ELF-1 (cell line): Measurements from ENCODE around the gene SPECC1L.
"Not testable (repeated sequence)": the region's sequence is repeated elsewhere in the genome, so short reads cannot be mapped to it uniquely, and the experiment has no call there.

Experiments used
- DNase-seq: peaks from one replicate; pipeline ENCODE4 v3.0.0-alpha.2; 2016; ENCODE audit warnings: low read depth, low spot score

The SPECC1L gene

GRCh38 chr22:24245584-24246561 is 24.8 kb upstream of the SPECC1L start:
- DNase-seq = peak; percentile 30

- no peak for DNase-seq
These were observed 23.6 kb upstream of the SPECC1L start for GRCh38 chr22:24247011-24247507.

DNA sequence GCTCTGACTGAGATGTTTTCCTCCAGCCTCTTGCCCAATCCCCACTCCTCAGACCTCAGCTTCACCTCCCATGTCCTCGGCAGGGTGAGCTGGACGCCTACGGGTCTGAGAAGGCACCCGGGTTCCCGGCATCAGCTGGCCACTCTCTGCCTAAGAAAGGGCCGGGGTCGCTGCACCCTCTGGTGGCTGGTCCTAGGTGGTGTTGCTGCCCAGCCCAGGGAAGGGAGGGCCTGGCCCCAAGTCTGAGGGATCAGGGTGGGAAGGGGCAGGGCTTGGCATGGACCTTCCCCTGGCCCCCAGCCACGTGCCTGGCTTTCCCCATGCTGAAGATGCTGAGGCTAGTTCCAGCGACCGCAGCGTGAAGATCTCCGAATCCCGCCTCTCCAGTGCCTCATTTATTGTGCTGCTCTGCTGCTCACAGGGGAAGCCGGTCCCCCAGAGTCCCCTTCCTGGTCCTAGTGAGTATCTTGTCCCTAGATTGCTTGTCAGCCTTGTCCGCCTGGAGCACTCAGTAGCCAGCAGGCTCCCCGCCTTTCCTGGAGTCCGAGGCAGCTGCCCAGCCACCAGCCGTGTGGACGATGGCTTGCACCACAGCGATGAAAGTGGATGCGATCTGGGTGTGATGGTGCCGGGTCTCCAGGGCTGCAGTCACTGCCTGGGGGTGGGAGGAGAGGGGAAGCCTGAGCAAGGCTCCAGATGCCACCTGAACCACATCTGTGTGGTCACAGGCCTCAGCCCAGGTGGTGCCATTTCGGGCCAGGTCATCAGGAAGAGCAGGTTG is 22.9 kb upstream of the SPECC1L start:
- peak; percentile 92 for DNase-seq

- DNase-seq = not testable (repeated sequence)
These were observed 22.0 kb upstream of the SPECC1L start for GRCh38 chr22:24248611-24249010.

DNA sequence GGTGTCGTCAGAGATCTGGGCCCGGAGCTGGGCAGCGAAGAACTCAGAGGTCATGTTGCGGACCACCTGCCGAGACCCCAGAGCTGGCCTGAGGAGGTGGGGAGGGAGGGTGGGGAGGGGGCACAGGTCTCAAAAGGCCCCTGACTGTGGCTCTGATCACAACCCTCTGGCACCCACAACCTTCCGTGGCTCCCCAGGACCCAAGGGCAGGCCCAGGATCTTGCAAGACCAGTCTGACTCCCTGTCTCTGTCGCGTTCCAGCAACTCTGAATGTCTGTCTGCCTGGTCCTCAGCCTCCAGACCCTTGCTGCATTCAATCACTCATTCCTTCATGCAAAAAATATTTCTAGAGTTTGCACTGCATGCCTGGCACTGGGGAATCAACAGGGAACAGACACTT is 21.2 kb upstream of the SPECC1L start:
- DNase-seq = not testable (repeated sequence)

- not testable (repeated sequence) for DNase-seq
These were observed 19.3 kb upstream of the SPECC1L start for GRCh38 chr22:24251286-24251685.

DNA sequence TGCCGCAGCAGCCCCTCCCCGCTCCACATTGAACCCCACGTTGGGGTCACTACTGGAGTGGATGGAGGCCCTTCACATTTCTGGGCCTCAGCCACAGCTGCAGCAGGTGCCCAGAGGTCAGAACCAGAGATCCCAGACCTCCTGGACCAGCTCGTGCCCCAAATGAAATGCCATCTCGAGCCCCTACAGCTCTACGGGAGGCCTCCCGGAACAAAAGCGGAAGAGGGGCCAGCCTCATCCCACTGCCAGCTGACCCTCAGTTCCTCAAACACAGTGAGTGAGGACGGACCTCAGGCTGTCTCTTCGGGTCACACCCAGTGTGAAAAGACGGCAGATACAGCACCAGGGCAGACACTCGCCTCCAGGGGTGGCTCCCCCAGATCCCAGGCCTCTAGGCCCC is 17.5 kb upstream of the SPECC1L start:
- not testable (repeated sequence) for DNase-seq

DNA sequence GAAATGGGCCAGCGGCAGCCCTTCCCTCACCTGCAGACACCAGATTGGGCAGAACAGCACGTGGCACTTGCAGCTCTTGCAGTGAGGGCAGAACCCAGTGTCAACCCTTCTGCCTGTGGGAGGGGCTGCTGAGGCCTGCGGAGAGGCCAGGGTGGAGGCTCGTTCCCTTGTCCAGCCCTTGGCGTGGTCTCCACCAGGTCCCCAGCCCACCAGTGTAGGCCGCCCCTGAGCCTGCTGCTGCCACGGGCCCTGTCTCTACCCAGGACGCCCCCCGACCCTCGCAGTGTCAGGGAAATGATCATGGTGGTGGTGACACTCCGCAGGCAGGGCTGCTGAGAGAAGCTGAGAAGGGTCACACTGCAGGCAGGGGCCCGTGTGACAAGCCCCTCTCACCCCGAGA is 14.5 kb upstream of the SPECC1L start:
- DNase-seq = not testable (repeated sequence)

- DNase-seq = not testable (repeated sequence)
These were observed 13.9 kb upstream of the SPECC1L start for GRCh38 chr22:24256736-24257135.

- peak; percentile 66 for DNase-seq
These were observed 11.2 kb upstream of the SPECC1L start for GRCh38 chr22:24259459-24259858.

DNA sequence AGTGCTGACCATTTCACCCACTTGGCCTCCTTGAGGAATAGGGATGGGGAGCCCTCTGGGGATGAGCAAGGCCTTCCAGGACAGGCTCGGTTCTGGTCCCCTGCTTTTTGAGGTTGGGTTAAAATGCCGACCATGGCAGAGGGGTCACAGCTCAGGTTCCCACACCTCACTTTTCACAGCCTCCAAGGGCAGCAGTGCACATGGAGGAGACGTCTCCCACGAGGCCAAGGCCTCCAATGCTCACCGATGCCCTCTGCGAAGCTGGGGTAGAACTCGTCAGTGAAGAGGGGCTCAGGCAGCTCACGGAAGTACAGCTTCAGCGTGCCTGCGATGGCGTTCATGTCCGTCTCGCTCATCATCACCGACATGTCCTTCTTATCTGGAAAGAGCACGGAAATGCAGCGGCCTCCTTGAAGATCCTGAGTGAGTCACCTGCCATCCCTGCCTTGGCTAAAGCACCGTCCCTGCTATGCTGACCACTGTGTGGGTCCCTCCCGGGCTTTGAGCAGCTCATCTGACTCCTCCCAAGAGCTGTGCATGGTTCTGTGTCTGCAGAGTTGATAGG is 8.4 kb upstream of the SPECC1L start:
- DNase-seq = not testable (repeated sequence)

GRCh38 chr22:24263479-24263878 is 7.2 kb upstream of the SPECC1L start:
- DNase-seq = not testable (repeated sequence)

DNA sequence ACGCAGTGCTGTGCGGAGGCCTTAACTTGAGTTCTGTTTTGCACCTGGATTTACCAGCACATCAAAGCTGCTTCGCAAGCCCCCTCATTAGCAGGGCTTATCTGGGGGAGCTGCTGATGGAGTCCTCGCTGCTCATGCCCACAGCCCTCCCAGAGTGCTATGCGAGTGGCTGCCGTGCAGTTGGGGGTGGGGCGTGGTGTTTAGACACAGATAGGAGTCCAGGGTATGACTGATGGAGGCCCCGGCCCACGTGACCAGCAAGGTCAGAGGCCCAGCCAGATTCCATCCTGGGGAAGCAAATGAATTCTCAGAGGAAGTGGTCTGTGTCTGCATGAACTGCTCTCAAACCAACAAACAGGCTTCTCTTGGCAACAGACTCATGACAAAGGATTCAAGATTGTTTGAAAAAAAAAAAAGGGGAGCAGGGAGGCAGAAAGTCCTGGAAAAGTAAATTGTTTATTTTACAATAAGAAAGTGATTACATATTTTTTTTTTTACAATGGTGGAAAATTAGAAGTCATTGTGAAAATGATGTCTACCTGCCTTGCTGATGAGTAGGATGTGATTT is 6.2 kb upstream of the SPECC1L start:
- DNase-seq = not testable (repeated sequence)

DNA sequence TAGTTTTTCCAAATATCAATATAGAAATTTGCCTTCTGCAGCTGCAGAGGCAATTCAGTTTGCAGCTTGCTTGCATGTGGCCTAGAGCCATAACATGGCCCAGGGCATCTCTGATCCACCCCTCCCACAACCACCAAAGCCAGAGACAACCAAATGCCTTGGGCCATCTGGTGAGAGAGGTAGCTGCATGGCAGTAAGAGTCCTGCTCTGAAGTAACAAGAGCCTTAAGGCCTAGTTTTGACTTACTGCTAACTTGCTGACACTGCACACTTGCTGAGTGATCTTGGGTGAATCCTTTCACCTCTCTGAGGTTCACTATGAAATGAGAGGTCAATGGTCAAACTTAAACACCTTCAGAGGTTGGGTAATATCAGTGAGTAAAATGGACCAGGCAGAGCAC is 4.9 kb upstream of the SPECC1L start:
- peak; percentile 70 for DNase-seq

DNA sequence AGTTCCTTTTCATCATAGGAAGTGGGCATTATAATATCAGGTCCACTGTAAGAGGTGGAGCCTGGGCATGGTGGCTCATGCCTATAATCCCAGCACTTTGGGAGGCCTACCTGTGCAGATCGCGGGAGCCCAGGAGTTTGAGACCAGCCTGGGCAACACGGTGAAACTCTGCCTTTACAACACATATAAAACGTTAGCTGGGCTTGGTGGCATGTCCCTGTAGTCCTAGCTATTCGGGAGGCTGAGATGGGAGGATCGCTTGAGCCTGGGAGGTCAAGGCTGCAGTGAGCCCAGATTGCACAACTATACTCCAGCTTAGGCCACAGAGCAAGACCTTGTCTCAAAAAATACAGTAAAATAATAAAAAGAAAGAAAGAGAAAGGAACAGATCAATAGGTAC is 4.1 kb upstream of the SPECC1L start:
- not testable (repeated sequence) for DNase-seq

DNA sequence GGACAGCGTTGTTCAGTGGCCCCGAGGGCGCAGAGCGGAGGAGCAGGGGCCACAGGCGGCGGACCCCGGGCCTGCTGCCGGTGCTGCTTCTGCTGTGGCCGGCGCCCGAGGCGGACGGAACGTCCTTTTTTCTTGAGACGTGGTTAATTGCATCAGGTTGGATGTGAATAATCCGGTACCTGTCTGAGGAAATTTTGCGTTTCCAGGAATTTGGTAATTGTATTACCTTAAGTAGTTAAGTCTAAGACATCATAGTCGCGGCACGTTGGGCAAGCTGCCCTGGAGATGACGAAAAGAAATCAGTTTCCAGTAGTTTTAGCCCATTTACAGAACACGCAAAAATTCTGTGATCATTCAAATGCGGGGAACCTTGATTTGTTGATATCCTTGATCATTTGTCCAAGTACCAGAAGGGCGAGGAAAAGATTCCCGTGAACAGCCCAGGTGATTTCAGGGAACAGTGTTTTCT is 789 bp downstream of the SPECC1L start:
- DNase-seq = no peak

GRCh38 chr22:24273031-24273430 is 2.4 kb downstream of the SPECC1L start:
- DNase-seq = not testable (repeated sequence)

DNA sequence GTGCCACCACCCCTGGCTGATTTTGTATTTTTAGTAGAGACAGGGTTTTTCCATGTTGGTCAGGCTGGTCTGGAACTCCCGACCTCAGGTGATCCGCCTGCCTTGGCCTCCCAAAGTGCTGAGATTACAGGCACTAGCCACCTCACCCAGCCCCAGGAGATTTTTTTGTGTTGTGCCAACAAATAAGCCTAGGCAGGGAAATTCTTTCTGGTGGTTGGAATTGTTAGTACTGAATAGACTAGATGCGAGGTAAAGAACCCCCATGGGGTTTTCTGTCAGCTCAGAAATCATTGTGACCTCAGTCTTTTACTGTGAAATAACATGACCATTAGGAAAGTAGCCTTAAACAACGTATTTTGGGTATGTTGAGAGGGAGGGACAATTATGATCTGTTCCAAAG is 3.3 kb downstream of the SPECC1L start:
- DNase-seq = peak; percentile 78

DNA sequence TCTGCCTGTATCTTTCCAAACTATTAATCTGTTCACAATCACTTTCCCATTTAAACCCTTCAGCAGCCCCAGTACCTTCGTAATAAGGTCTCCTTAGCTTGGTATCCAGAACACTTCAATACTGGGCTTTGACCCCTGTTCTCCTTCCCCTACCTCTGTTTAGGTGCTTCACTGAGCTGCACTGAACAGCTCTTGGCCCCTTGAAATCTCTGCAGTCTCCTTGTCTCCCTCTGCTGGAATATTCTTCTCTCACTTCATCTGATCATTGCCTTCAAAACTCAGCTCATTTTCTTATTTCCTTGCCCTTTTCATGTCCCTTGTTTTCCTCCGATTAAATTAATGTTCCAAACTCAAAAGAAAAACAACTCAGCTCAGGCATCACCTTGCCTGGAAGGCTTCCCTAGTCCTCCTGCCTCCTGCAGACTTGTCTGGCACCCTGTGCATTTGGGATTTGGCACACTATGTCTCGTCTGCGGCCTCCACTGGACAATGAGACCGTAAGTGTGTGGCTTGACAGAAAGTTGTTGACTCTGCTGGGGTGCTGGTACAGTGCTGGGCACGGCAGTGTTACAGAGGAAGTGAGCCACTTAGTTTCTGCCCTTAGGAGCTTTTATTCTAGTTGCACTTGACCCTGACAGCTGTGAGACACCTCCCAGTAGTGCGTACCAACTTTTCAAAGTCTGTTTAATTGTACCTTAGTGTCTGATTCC is 4.2 kb downstream of the SPECC1L start:
- not testable (repeated sequence) for DNase-seq

- not testable (repeated sequence) for DNase-seq
These were observed 9.7 kb downstream of the SPECC1L start for GRCh38 chr22:24280363-24280762.

DNA sequence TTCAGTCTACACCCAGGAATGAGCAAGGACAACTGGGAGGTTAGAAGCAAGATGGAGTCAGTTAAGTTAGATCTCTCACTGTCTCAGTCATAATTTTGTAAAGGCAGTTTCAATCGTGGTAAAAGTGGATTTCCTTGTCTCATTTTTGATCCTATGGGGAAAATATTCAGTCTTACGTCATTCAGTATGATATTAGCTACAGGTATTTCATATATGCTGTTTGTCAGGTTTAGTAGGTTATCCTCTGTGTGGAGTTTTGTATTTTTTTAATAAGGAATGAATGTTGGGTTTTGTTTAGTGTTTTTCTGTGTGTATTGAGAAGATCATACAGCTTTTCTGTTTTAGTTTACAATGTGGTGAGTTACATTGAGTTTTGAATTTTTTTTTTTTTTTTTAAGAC is 11.8 kb downstream of the SPECC1L start:
- DNase-seq = no peak
